ENCODE data around the gene PLEKHM2. TPM values are rescaled to one million over a fixed set of nuclear protein-coding genes. Genes with fewer than 3 reads are reported as not detected.

PLEKHM2 gene
- total and polyA plus RNA-seq, 2 of the 4 experiments (the other 2 are of a cell fraction), result 24.7 to 48.0 TPM

- dilution Hi-C loops (cut with HindIII; ENCODE audit: low sequenced_read_pairs, unreplicated experiment) (no loop called here), in situ Hi-C loops (cut with MboI; ENCODE audit: low sequenced_read_pairs) (no loop called here), intact Hi-C loops (cut with micrococcal nuclease) (no loop called here)
- peaks cover 3 to 11% of the 10 kb centered on the region in 2 experiments; a peak in 2 of 4 replicates for H3K79me1 ChIP-seq (ENCODE audit: low read depth in 1 of 2, low read length in 2 of 2)
- no peak overlapping the region for H2AK9ac ChIP-seq (replicated peaks; ENCODE audit: low read depth, low read length, poor library complexity)
- no peak overlapping the region for H3K23ac ChIP-seq (ENCODE audit: low read depth, low read length)
- no peak overlapping the region for H2BK15ac ChIP-seq (ENCODE audit: low read depth, low read length)
- no TSS peak for BruUV-seq (replicated peaks)
- no peak overlapping the region for H2BK5ac ChIP-seq (ENCODE audit: low read depth, low read length, poor library complexity, severe bottlenecking)
- peaks cover 75% of the 10 kb centered on the region for H3K36me3 ChIP-seq (ENCODE audit: control insufficient read depth, insufficient read depth, low read length)
- no peak overlapping the region for H2BK20ac ChIP-seq (ENCODE audit: low read depth, low read length)
- no peak overlapping the region for H2AFZ ChIP-seq (replicated peaks; ENCODE audit: low read length, poor library complexity)
- H3K4me1 ChIP-seq (ENCODE audit: control insufficient read depth, insufficient read depth, low read length), result no peaks in the 10 kb centered on the region
- H3K4me3 ChIP-seq (ENCODE audit: insufficient read depth, low read depth, low read length), result no peak overlapping the region
- H2AK5ac ChIP-seq (ENCODE audit: low read depth, low read length), result no peak overlapping the region
- 92% methylated on average over 9 of the region's 20 CpGs; no CpG with 5 or more reads in 1 of the 2 experiments for WGBS, 2 experiments (ENCODE audit: extremely low coverage in 2 of 2, insufficient read length in 1 of 2)
- 0 out of 2 replicates have a peak, but pooled peaks cover 5% of the 10 kb centered on the region for H4K20me1 ChIP-seq (ENCODE audit: insufficient read depth, low read length)
- ChIA-PET CTCF (no interaction called here), POLR2A (ENCODE audit: unreplicated experiment) (no interaction called here)
- H3K18ac ChIP-seq (ENCODE audit: low read depth, low read length), result no peak overlapping the region
- no peak overlapping the region for H4K5ac ChIP-seq (ENCODE audit: low read depth, low read length)
- H3K4me2 ChIP-seq (ENCODE audit: low read depth, low read length), result no peak overlapping the region
- no peaks in the 10 kb centered on the region for H3K27me3 ChIP-seq (ENCODE audit: control insufficient read depth, insufficient read depth, low read length)
- TF ChIP-seq BHLHE40 (IDR thresholded peaks at IDR 0.05; ENCODE audit: low read depth, low read length), result no peak
- TF ChIP-seq NFE2L2 (IDR thresholded peaks at IDR 0.05; ENCODE audit: low read depth, low read length), result no peak
- no peak for TF ChIP-seq RFX5 (IDR thresholded peaks at IDR 0.05; ENCODE audit: low read depth, low read length)
- H3K56ac ChIP-seq (ENCODE audit: extremely low read depth, insufficient read depth, low read length), result no peak overlapping the region
- H4K8ac ChIP-seq (ENCODE audit: low read depth in 2 of 2, low read length in 2 of 2), result no peak overlapping the region
- no peak overlapping the region for H3K9ac ChIP-seq (ENCODE audit: low read depth, low read length)
- no peak overlapping the region for H4K91ac ChIP-seq (ENCODE audit: insufficient read depth, low read depth, low read length)
- no peaks in the 10 kb centered on the region for H3K9me1 ChIP-seq (ENCODE audit: insufficient read depth, low read length)
- DNase-seq (no peak), ATAC-seq (ENCODE audit: low read depth) (no peak)
- H3K4ac ChIP-seq (ENCODE audit: low read depth, low read length), result no peak overlapping the region
- H3K9me3 ChIP-seq (ENCODE audit: control insufficient read depth, insufficient read depth, low read length), result no peaks in the 10 kb centered on the region
- no peak overlapping the region for H3K14ac ChIP-seq (replicated peaks; ENCODE audit: low read depth, low read length)
- no peak overlapping the region for H2BK120ac ChIP-seq (ENCODE audit: low read depth, low read length)
- no peak overlapping the region for H3K27ac ChIP-seq (ENCODE audit: insufficient read depth, low read length)
Observed at GRCh38 chr1:15723631-15724246, 39.6 kb downstream of the PLEKHM2 start.

Measured in IMR-90 (cell line).